GM19239 (cell line): ENCODE results near the gene MYO7B.
A peak's percentile ranks its signal among the peaks of the same experiment; 100 is the strongest.

Experiments used
- DNase-seq: peaks from one replicate; pipeline ENCODE4 v3.0.0; 2011; ENCODE audit warnings: low spot score; ENCODE audit not compliant: insufficient read length
- FAIRE-seq: peaks from 2 replicates; lab custom pipeline; 2011; peaks lifted over from hg19 to GRCh38; lab: Jason Lieb, UNC

The MYO7B gene

DNA sequence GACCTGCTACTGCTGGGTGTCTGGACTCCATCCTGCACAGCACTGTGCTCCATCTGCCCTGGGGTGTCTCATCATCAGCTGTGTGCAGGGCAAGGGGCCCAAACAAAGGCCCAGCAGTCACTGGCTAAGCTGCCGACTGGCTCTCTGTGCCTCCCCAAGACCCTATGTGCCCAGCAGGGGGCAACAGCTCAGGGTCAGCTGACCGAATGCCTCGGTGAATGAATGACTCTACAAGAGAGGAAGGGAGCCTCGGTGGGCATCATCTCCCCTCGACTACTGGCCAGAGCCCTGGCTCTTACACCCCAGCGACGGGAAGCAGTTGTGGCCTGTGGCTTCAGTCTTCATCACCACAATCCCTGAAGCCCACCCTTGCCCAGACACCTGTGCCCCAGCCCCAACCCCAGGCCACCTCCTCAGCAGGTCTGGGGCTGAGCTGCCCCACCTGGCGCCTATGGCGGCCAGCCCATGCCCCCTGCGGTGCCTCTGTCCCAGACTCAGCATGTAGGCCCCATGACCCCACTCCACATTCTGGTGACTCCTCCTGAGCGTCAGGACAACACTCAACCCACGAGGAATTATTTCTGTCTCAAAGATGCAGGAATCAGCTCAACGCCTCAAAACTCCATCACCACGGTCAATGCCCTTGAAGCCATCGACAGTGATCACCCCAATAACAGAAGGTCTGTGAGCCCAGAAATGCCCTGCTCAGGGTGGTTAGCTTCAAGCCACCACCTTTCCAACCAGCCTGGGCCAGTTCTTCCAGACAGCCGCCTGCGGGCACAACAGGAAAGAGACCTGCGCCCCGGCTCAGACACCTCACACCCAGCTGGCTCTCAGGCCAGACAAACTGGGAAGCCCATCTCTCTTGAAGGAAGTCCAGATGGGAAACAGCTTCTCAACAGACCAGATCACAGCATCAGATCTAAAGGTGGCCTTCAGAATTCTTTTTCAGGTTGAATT is 108.9 kb downstream of the MYO7B start:
- no peak for FAIRE-seq
- DNase-seq: no peak

DNA sequence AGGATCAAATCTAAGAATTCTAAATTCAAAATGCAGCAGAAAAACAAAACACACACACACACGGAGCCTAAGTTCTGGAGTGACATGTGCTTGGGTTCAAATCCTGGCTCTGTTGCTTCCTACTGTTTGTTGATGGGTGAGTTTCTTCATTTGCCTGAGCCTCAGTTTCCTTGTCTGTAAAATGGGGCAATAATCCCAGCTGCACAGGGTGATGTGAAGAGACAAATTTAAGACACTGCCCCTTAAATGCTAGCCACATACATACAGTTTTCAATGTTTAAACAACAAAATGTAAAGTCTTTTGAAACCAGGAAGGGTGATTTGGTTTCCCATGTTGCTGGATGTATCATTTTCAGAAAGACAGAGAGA is 109.5 kb downstream of the MYO7B start:
- no peak for DNase-seq
- no peak for FAIRE-seq

DNA sequence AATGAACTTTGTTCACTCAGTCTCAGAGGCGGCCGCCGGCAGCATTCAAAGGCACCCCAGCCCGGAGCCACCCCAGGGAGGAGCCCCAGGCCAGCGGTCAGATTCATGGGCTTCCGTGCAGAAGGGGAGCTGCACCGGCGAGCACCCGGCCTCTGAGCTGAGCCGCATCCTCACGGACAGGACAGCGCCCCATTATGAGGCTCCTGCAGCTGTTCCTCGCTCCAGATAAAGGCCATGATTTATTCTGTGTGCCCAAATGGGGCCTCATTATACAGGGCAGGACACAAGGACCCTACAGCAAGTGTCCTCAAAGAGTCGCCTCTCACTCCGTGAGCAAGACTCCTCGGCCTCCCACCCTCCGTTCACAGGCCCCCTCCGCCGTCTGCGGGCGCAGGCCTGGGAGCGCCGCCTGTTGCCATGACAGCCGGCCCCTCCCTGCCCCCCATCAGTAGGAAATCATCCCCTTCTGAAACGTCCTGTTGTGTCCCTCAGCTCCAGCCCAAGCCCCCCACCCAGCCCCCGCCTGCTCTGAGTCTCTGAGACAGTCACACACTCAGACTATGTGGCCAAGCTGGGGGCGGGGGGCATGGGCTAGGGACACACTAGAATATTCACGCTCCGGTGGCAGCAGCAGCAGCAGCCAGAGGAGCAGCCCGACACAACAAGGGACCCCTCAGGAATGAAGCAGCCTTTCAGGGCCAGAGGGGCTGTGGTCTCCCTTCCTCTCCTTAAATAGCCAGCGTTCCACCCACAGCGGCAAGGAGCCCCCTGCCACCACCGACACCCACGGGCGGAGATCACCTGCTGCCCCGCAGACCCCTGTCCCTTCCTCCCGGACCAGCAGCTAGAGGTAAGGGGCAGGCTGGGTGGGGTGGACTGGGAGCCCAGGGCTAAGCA is 110.2 kb downstream of the MYO7B start, which contains the start of gene GPR17:
GPR17 (plus strand) TSS at position 759 of the 897 bp plus-strand sequence. CDS start 4,583 bp downstream, outside the sequence.
- DNase-seq (no peak), FAIRE-seq (no peak)

DNA sequence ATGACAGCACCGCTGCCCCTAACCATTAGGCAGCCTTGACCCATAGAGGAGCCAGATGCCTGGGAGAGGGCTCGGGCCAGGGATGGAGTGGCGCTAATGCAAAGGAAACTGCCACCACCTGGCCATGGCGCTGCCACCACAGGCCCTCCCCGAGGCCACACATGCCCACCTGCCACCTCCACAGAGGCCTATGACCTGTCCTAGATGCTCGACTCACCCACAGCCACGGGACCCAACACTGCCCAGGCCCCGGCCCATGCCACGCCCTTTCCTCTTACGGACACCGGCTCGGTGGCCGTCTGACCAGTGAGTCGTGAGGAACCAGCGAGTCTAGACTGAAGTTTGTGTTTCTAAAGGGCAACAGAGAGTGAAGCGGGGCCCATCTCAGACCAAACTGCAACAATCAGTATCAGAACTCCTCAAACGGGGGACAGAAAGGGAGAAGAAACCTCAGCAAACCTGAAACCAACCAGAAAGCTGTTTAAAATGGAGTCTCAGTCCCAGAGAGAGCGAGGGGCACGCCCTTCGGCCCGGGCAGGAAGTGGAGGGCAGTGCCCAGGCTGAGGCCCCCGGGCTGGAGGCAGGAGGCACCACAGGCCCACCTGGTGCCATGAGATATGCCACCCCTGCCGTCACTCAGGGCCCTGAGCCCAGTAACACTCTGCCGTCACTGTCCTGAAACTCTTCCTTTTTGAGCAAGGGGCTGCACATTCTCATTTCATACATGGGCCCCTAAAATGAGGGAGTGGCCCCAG is 111.2 kb downstream of the MYO7B start:
- no peak for FAIRE-seq

DNA sequence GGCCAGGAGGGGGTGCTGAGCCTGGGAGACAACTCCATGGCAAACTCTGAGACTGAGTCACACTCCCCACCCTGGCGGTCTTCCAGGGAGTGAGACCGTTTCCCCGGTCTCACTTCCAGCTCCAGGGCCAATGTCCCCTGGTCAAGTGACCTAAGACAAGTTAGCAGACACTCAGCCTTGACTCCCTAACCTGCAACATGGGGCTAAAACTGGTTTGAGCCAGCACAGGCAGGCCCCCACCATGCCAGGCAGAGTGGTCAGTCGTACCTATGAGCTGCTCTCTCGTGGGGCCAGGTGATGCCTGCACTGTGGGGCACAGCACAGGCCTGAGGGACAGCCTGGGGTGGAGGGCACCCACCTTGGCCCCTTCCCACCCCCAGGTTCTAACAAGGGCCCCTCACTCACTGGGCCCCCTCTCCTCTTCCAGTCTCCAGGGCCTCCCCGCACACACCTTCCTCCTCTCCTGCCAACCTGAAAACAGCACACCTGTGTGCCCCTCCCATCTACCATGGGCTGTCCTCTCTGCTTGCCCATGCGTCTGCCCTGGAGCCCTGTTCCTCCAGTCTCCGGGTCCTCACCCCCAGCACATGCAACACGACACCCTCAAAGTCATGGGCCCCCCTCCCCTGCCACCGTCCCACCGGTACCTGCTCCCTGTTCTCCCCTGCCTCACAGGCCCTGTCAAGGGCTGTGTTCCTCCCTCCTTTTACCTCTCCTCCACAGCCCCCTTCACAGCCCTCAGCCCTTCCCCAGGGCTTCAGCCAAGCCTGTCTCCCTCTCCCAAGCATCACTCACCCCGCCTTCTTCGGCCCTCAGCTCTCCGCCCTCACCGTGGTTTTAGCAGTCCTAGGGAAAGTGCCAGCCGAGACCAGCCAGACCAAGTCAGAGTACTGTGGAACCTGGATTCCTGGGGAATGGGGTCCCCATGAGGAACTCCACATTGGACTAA is 112.0 kb downstream of the MYO7B start:
- no peak for DNase-seq
- FAIRE-seq: no peak

More for the DNA sequence above, 111.2 kb downstream of the MYO7B start:
- no peak for DNase-seq

DNA sequence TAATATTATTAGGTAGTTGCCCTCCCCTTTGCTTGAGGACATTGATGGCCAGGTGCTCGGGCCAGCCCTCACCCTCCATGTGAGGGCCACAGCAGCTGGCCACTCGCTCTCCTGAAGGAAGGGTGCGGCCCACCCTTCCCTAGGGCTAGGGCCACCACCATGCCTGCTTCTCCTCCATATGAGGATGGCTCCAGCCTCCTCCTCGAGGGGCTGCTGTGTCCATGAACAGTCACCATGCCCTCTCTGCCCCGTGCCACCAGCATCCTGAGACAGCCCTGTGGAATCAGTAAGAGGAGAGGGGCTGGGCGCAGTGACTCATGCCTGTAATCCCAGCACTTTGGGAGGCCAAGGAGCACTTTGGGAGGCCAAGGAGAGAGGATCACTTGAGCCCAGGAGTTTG is 112.8 kb downstream of the MYO7B start:
- FAIRE-seq: no peak
- no peak for DNase-seq

DNA sequence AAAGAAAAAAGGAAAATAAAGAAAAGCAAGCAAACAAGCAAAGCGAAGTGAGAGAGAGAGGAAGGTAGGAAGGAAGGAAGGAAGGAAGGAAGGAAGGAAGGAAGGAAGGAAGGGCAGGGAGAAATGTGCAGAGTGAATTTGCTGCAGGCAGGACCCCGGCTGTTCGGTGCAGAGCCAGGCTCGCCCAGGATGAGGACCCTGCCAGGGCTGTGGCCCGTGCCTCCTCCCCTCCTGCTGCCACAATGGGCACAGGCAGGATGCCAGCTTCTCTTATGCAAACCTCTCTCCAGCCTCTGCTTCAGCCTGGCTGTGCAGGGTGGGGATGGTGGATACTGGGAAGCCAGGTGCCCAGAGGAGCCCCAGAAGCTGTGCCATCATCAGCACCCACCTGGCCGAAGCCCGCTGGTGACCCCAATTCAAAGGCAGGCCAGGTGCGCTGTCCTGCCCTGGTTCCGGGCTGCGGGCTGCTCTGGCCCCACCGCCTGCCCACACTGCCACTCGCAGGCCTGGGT is 113.7 kb downstream of the MYO7B start:
- DNase-seq (no peak), FAIRE-seq (no peak)

DNA sequence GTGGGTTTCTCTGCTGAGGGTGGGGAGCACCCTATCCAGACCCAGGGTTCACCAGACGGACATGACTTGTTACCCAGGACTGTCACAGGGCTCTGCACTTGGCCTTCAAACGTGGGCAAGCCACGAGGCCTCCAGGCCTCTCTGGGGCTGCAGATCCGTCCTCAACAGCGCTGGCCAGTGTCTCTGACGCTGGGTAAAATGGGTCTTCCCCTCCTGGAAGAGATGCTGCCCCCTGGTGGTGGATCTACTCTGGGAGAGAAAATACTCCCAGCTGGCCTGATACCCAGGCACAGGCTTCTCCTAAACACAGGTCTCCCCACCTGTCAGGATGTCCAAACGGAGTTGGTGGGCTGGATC is 114.2 kb downstream of the MYO7B start:
- peak; percentile 86 for FAIRE-seq
- DNase-seq: peak; percentile 92

DNA sequence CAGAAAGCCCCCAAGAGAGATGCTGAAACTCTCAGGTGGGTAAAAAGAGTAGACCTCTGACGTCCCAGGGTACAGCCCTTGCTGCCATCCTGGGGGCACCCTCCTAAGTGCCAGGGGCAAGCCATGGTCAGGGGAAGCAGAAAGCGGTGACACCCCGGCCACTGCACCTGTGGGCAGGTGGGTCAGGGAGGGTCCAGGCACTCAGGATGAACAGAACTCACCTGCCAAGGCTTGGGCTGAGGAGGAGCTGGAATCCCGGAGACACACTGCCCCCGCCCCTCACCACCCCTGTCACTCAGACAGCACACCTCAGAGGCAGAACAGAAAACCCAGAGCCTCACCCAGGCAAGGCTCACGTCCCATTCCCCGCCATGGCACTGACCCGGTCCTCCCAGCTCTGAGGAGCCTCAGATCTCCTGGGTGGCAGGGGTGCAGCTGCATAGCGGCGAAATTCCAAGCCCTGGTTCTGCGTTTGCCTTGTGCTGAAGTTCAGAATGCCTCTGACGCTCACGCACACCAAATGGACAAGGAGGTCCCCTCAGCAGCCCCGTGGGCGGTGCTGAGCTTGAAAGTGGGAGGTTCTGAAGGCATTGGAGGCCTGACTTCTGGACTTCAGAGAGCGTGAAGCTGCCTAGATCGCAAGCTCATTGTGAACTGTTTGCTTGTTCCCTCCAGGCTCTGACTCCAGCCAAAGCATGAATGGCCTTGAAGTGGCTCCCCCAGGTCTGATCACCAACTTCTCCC is 114.7 kb downstream of the MYO7B start:
- DNase-seq (no peak), FAIRE-seq (no peak)

DNA sequence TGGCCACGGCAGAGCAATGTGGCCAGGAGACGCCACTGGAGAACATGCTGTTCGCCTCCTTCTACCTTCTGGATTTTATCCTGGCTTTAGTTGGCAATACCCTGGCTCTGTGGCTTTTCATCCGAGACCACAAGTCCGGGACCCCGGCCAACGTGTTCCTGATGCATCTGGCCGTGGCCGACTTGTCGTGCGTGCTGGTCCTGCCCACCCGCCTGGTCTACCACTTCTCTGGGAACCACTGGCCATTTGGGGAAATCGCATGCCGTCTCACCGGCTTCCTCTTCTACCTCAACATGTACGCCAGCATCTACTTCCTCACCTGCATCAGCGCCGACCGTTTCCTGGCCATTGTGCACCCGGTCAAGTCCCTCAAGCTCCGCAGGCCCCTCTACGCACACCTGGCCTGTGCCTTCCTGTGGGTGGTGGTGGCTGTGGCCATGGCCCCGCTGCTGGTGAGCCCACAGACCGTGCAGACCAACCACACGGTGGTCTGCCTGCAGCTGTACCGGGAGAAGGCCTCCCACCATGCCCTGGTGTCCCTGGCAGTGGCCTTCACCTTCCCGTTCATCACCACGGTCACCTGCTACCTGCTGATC is 115.4 kb downstream of the MYO7B start:
- no peak for DNase-seq
- no peak for FAIRE-seq

DNA sequence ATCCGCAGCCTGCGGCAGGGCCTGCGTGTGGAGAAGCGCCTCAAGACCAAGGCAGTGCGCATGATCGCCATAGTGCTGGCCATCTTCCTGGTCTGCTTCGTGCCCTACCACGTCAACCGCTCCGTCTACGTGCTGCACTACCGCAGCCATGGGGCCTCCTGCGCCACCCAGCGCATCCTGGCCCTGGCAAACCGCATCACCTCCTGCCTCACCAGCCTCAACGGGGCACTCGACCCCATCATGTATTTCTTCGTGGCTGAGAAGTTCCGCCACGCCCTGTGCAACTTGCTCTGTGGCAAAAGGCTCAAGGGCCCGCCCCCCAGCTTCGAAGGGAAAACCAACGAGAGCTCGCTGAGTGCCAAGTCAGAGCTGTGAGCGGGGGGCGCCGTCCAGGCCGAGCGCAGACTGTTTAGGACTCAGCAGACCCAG is 115.9 kb downstream of the MYO7B start:
- FAIRE-seq (no peak), DNase-seq (no peak)

DNA sequence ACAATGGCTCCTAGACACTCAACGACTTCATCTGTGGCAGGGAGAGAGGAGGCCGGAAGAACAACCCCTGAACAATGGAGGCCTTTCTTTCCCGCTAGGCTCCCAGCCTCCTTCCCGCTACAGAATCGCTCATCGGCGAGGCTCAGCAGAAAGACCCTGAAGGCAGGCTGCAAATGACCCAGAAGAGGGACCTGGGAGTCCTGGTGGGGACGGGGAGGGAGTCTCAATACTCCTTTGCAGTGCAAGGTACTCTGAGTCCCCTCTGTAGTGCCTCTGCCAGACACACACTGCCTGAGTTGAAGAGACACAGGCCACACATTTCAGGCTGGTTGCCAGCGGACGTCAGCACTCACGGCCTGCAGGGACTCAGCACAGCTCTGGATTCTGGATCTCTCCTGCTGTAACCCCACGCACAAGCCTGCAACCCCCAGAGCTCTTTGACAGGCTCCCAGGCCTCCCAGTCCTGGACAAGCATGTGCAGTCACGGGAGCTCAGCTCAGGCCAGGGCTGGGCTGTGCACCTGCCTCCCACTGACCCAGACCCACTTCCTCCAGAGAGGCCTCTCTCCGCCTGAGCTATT is 116.6 kb downstream of the MYO7B start:
- FAIRE-seq (no peak), DNase-seq (no peak)

DNA sequence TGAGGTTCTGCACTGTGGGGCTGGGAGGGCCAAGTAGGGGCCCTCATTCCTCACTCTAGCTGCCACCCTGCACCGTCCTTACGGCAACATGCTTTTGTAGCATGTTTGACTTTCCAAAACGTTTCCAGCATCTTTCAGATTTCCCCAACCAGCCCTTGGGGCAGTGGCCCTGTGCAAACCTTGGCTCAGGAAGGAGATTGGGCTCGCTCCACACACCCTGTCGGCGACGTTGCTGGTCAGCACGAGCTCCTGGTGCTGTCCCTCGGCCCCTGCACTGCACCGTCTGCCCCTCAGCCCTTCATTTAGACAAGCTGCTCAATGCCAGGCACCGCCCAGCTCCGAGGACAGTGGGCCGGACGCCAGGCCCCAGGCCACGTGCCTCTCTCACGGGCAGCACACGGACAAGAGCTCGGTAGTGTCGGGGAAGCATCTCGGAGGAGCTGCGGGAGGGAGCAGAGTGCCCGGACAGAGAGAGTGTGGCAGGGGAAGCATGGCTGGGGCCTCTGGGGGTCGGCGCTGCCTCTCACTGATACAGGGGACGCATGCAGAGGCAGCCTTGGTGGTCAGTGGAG is 117.4 kb downstream of the MYO7B start:
- DNase-seq: no peak
- no peak for FAIRE-seq

DNA sequence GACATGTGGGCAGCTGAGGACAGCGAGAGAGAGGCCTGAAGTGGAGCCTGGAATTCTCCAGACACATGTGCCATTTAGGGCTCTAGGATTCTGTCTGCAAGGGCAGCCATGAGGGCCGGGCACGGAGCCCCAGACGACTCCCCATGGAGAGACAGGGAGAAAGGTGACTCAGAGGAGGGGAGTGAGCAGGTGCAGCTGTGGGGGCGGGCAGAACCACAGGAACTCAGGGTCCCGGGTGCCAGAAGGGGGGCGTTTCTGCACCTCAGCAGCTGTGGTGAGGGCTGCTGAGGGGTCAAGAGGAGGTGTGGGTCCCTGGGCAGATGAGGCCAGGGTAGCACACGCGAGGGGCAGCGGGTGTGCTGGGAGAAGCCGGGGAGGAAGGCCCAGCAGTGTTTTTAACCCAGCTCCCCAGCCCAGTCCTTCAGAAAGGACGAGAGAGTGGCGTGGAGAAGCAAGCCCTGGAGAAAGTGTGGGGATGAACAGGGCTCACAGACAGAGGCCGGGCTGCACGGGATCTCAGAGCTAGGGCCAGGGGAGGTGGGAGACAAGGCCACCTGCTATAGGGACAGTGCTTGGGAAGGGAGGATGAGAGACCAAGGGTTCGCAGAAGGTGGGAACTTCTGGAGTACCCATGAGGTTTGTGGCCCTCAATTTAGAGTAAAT is 118.1 kb downstream of the MYO7B start:
- no peak for FAIRE-seq
- DNase-seq: no peak

DNA sequence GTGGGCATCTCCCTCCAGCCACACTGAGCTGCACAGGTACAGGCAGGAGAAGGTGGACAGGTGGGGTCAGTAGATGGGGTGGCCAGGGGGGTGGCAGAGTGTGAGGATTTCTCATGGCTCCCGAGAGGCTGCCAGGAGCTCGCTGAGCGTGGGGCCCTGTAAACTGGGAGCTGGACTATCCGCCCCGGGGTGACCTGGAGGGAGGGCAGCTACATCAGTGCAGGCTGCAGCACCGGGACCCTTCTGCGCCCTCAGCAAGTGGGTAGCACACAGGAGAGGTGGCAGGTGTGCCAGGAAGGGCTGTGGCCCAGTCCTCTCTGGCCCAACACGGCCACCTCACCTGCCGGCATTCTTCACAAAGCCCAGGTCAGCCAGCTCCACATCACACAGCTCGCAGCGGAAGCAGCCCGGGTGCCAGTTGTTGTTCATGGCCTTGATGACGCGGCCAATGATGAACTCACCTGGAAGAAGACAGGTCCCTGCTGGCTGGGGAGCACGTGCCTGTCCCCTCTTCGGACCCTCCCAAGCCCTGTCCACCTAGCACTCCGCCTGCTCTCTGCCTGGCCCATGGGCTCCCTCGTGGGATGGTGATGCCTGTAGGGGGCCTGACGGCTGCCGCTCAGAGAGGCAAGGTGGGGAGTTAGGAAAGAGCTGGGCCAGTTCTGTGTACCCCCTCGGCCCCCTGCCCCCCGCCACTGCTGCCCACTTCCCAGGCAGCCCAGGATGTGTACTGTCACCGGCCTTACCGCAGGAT is 118.8 kb downstream of the MYO7B start:
- no peak for FAIRE-seq

DNA sequence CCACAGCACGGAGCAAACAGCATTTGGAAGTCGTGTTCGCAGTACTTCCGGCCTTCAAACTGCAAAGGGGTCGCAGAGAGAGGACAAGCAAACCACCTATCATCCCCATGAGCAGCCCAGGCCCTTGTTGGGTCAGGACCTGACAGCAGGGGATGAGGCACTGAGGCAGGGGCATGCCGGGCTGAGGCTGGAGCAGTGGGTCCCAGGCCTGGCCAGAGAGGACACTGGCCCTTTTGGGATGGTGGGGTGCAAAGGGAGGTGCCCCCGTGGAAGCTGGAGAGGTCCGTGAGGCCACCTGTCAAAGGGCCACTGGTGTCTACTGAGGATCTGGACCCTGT is 119.3 kb downstream of the MYO7B start:
- no peak for FAIRE-seq

More for the DNA sequence above, 118.8 kb downstream of the MYO7B start:
- no peak for DNase-seq

More for the DNA sequence above, 119.3 kb downstream of the MYO7B start:
- no peak for DNase-seq
